GM21367 (cell line): ENCODE results near the gene STRAP.

ENCODE experiments used
- ATAC-seq: cut with Tn5 transposase; IDR thresholded peaks from one replicate; pipeline ENCODE4 v1.9.1; 2021; ENCODE audit not compliant: unreplicated experiment

STRAP gene

GRCh38 chr12:15882118-15882971 lies at the start of gene STRAP:
Gene STRAP, plus strand, starts transcription at chr12:15882387. Its CDS starts 321 bp downstream, at chr12:15882708.
- peak; percentile 95 for ATAC-seq

GRCh38 chr12:15834575-15834974 lies 47.6 kb upstream of the STRAP start:
- no peak for ATAC-seq

DNA sequence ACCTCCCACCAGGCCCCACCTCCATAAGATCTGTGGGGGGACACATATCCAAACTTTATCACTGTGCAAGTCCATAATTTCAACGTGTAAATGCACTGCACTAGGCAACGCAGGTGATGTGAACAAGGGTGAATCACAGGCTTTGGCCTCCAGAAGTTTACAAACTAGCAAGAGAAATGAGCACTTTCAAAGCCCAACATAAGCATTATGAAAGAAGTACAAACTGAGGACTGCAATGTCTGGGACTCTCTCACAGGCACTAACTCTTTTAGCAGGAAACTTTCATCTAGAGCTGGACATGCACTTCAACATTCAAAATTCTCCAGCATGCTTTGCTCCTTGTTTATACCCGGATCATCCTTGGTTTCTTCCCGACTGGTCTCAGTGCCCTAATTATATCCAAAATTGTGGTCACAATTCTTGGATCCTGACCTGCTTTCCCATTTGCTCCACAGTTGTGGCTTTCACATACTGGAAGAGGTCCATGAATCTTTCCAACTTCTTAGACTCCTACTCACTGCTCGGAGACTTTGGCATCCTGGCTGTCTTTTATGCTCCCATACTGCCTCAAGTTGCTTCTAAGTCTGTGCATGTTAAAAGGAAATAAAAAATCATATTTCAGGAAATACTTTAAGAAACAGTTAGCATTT lies 44.9 kb upstream of the STRAP start:
- no peak for ATAC-seq

DNA sequence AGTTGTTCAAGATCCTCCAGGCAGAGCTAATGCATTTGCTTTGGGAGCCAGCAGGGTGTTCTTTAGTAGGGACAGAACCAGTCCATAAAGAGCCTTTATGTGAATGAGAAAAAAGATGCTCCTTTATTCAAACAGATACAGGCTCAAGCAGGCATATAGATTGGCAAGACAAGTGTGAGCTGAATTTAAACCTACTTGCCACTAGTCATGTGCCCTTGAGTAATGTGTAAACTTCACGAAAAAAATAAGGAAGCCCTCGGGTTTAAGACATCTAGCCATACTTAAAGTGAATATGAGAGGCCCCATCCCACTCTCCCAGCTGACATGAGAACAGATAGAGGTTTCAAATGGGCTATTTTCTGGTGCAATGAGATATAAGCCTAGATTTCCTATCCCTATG lies 43.1 kb upstream of the STRAP start:
- ATAC-seq, result no peak

- ATAC-seq, result no peak
Observed at GRCh38 chr12:15839682-15840081, 42.5 kb upstream of the STRAP start.

DNA sequence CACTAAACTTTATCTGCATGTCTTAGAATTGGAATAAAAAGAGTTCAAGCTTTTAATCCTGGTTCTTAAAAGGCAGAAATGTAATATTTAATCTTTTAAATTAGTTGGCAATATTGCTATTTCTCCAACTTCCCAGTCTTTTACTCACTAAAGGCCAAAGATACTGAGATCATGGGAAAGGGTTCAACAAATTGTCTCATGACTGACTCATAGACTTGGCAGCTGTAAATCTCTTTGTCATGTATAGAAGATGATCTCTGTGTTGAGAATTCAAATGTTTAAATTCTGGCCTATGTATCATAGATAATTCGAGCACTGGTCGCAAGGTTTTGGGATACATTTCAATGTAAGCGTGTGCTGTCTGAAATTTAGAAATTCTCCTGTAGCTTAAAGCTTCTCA lies 40.1 kb upstream of the STRAP start:
- ATAC-seq, result no peak

- no peak for ATAC-seq
Observed at GRCh38 chr12:15846887-15847286, 35.3 kb upstream of the STRAP start.

DNA sequence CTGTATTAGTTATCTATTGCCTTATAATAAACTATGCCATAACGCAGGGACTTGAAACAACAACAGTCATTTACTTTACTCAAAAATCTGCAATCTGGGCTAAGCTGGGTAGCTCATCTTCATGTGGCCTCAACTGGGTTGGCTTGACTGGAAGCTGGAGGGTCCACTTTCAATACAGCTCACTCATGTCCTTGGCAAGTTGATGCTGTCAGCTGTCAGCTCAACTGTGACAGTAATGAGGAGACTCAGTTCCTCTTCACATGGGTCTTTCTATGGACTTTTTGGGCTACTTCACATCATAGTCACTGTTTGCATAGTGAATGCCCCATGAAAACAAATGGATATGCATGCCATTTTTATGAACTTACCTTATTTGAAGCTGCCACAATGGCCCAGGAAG lies 33.6 kb upstream of the STRAP start:
- ATAC-seq, result no peak

DNA sequence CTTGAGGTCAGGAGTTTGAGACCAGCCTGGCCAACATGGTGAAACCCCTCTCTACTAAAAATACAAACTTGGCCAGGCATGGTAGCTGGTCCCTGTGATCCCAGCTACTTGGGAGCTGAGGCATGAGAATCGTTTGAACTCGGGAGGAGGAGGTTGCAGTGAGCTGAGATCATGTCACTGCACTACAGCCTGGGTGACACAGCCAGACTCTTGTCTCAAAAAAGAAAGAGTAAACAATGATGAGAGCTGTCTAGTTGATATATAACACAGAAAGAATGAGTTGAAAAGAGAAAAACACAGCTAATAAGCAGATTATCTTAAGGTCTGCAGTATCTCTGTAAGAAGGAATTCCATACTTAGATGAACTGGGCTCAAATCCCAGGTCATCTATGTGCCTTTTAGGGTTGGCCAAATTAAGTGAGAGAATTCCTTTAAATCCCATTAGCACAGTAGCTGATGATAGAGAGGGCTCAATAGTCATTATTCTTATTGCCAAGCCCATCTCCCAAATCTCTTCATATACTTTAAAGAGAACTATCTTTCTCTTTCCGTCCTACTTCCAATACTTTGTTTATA lies 31.1 kb upstream of the STRAP start:
- ATAC-seq, result no peak

DNA sequence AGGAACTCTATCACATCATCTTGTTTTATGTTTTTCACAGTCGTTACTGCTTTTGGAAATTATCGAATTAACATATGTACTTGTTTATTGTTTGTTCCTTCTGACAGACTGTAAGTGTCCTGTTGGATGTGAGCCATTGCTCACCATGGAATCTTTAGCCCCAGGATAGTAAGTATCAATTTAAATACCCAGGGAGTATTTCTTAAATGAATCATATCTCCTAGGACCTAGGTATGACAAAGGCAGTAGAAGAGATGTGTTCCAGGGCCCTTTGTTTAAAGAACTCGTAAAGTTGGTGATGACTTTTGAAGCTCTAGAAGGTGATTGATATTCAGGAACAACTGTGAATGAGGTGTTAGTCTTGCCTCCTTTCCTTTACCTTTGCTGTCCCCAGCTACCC lies 30.3 kb upstream of the STRAP start:
- no peak for ATAC-seq

- no peak for ATAC-seq
Observed at GRCh38 chr12:15852383-15852782, 29.8 kb upstream of the STRAP start.

- ATAC-seq, result no peak
Observed at GRCh38 chr12:15853877-15854276, 28.3 kb upstream of the STRAP start.

GRCh38 chr12:15854916-15855315 lies 27.3 kb upstream of the STRAP start:
- no peak for ATAC-seq

- no peak for ATAC-seq
Observed at GRCh38 chr12:15855646-15856045, 26.5 kb upstream of the STRAP start.

DNA sequence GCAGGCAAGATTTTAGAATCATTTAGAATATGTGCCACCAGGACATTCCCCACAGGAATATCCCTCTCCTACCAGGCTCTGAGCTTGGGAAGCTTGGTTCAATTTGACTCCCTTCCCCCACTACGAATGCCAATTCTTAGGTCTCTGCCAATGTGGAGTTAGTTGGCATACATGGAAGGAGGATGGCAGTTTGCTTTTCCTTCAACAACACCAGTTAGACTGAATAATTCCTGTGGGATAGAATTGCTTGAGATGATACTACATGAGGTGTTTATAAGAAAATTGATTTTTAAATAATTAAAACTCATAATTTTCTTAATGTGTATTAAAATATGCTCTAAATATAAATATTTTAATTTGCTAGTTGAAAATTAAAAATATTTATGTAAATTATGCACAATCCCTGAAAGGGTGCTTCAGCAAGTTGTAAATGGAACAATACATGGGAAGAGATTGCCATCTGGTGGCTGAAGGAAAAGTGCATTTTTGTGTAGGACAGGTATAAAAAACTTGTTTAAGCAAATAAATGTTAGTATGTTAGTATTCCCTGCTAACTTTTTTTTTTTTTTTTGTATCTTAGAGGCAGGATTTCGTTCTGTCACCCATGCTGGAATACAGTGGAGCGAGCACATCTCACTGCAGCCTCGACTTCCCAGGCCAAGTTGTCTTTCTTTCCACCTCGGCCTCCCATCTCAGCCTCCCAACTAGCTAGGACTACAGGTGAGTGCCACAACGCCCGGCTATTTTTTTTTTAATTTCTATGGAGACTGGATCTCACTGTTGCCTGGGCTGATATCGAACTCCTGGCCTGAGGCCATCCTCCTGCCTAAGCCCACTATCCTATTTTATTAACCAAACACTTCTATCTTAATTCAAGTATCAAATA lies 25.8 kb upstream of the STRAP start:
- ATAC-seq, result no peak

- ATAC-seq, result no peak
Observed at GRCh38 chr12:15858353-15858752, 23.8 kb upstream of the STRAP start.

GRCh38 chr12:15859116-15859515 lies 23.1 kb upstream of the STRAP start:
- no peak for ATAC-seq

GRCh38 chr12:15861404-15861803 lies 20.8 kb upstream of the STRAP start:
- ATAC-seq, result no peak

DNA sequence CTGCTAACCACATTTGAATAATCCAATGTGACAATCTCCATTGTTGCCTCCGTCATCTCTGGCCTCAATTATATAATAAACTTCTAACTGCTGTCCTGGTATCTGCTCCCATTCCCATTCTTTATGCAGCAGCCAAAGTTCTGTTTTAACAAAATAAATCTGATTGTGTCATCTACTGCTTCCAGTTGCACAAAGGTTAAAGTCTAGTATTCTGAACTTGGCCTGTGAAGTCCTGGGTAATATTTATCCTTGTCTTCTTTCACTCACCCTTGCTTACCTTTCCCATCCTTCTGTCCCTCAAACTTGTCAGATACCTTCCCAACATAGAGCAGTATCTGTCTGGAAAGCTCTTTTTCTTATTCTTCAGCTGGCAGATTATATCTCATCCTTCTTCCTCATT lies 19.3 kb upstream of the STRAP start:
- ATAC-seq, result no peak

- ATAC-seq, result no peak
Observed at GRCh38 chr12:15863372-15863771, 18.8 kb upstream of the STRAP start.

GRCh38 chr12:15863984-15864383 lies 18.2 kb upstream of the STRAP start:
- ATAC-seq, result peak; percentile 91
